DMS114 treated with DMSO at 0.1 percent for 48 hours (cell line): ENCODE measurements around the gene DMTF1.
"Not testable (repeated sequence)": the region's sequence is repeated elsewhere in the genome, so short reads cannot be mapped to it uniquely, and the experiment has no call there.

Experiments
- DNase-seq: peaks from one replicate; lab custom pipeline; 2025; ENCODE audit not compliant: unreplicated experiment; lab: John Stamatoyannopoulos, UW

DMTF1 gene

GRCh38 chr7:87193912-87194311 lies 41.7 kb downstream of the DMTF1 start:
- no peak for DNase-seq

GRCh38 chr7:87199241-87199640 lies 47.0 kb downstream of the DMTF1 start:
- no peak for DNase-seq

- DNase-seq: no peak
Measured at GRCh38 chr7:87199700-87200450, 47.6 kb downstream of the DMTF1 start.

GRCh38 chr7:87202208-87202607 lies 50.0 kb downstream of the DMTF1 start:
- DNase-seq: no peak

- DNase-seq: no peak
Measured at GRCh38 chr7:87202705-87203104, 50.5 kb downstream of the DMTF1 start.

DNA sequence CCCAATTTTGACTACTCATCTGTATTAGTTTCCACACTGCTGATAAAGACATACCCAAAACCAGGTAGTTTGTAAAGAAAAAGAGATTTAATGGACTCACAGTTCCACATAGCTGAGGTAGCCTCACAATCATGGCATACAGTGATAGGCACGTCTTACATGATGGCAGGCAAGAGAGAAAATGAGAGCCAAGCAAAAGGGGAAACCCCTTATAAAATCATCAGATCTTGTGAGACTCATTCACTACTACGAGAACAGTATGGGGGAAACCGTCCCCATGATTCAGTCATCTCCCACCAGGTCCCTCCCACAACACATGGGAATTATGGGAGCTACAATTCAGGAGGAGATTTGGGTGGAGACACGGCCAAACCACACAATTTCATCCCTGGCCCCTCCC lies 51.7 kb downstream of the DMTF1 start:
- DNase-seq: not testable (repeated sequence)

DNA sequence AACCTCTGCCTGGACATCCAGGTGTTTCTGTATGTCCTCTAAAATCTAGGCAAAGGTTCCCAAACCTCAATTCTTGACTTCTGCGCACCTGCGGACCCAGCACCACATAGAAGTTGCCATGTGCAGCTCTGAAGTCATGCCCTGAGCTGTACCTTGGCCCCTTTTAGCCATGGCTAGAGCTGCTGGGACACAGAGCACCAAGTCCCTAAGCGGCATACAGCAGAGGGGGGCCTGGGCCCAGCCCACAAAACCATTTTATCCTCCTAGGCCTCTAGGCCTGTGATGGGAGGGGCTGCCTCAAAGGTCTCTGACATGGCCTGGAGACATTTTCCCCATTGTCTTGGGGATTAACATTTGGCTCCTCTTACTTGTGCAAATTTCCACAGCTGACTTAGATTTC lies 52.7 kb downstream of the DMTF1 start:
- DNase-seq: no peak

DNA sequence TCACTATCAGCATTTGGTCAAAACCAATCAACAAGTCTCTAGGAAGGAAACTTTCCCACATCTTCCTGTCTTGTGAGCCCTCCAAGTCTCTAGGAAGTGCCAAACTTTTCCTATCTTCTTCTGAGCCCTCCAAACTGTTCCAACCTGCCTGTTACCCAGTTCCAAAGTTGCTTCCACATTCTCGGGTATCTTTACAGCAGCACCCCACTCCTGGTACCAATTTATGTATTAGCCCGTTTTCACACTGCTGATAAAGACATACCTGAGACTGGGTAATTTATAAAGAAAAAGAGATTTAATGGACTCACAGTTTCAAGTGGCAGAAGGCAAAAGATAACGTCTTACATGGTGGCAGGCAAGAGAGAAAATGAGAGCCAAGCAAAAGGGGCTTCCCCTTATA lies 53.4 kb downstream of the DMTF1 start:
- DNase-seq: not testable (repeated sequence)

DNA sequence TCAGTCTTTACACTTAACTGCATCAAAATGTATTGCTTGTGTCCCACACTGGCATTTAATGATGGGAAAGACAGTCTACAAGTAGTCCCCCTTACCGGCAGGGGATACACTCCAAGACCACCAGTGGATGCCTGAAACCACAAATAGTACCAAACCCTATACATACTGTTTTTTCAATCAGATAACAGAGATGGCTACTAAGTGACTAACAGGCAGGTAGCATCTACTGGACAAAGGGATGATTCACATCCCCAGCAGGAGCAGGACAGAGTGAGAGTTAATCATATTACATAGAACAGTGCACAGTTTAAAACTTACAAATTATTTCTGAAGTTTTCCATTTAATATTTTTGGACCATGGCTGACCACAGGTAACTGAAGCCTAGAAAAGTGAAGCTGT lies 54.1 kb downstream of the DMTF1 start:
- no peak for DNase-seq

- no peak for DNase-seq
Measured at GRCh38 chr7:87209295-87209924, 57.2 kb downstream of the DMTF1 start.

DNA sequence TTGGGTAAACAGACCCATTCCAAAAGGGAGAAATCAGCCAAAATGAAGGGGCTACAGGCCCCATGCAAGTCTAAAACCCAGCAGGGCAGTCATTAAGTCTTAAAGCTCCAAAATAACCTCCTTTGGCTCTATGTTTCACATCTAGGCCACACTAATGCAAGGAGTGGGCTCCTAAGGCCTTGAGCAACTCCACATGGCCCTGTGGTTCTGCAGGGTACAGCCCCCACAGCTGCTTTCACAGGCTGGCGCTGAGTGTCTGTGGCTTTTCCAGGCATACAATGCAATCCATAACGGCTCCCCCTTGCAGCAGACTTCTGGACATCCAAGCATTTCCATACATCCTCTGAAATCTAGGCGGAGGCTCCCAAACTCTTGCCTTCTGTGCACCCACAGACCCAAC lies 58.3 kb downstream of the DMTF1 start:
- DNase-seq: no peak

DNA sequence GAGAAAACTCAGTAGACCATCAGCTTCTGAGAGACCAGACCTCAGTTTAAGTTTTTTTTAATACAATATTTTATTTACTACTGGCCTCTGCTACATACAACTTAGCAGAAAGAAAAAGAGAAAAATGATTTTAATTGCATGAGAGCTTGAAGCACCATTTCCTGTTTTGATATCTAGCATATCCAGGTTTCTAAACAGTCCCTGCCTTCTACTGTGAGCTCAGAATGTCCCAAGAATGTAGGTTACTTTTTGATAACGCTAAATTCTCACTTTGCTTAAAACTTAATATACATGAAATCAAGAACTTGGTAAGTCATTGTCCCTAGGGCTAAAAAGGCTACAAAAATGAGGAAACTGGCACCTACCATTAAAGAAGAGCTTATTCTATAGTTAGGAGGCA lies 60.2 kb downstream of the DMTF1 start:
- DNase-seq: no peak

DNA sequence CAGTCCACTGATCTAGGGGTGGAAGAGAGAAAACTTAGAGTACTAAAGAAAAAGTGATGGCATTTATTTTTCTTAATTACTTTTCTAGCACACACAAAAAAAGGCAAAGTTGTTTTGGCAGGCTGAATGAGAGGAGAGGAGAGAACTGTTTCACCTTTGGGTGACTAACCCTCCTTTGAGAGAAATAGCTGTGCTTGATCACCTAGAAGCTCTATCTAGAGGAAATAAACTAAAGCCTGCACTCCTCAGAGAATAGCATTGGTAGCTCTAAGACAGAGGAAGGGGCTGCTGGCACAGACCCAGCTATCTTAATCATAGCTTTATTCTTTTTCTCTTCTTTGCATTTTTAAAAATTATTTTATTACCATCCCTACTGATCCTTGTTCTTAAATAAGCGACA lies 61.0 kb downstream of the DMTF1 start:
- no peak for DNase-seq

GRCh38 chr7:87213811-87214210 lies 61.6 kb downstream of the DMTF1 start:
- no peak for DNase-seq

- DNase-seq: no peak
Measured at GRCh38 chr7:87215046-87215445, 62.8 kb downstream of the DMTF1 start.

- no peak for DNase-seq
Measured at GRCh38 chr7:87216701-87217508, 64.7 kb downstream of the DMTF1 start.

DNA sequence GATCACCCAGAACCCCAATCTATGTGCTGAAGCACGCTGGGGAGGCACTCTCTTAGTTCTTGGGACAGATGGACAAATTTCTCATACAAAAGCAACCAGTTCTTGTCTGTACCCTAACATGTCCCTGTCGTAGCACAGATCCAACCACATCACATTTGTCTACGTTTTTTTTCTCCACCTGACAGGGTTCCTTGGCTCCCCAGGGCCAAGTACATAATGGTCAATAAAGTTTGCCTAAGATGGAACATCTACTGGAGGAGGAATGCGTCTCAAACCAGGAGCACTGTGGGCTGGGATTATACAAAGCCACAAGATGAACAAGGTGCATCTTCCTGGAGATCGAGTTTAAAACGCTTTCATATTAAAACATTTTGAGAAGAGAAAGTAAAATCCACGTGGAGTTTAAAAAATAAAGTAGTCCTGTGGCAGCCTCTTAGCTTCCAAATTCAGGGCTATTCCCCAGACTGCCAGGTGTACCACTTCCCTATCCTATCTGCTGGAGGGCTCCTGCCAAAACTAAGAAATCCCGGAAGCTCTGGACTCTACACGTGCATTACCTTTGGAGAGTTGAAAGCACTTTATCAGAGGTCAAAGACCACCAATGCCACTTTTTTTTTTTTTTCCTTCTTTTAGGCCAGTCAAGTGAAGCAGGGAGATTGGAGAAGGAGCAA lies 65.9 kb downstream of the DMTF1 start:
- no peak for DNase-seq

- no peak for DNase-seq
Measured at GRCh38 chr7:87218796-87219544, 66.7 kb downstream of the DMTF1 start.

GRCh38 chr7:87219545-87220025 lies 67.3 kb downstream of the DMTF1 start, which contains the start of gene TMEM243:
Gene TMEM243 (minus strand): TSS chr7:87219732. CDS start chr7:87219503, 229 bp downstream.
- no peak for DNase-seq

- peak; percentile 33 for DNase-seq
Measured at GRCh38 chr7:87220026-87220733, 67.9 kb downstream of the DMTF1 start.
